GM20431 (cell line): ENCODE data around the gene CACNG6.
"Not testable (repeated sequence)": the region's sequence is repeated elsewhere in the genome, so short reads cannot be mapped to it uniquely, and the experiment has no call there.

Experiments
- in situ Hi-C: fragments of 300-500 bp; cut with MseI, MboI; formaldehyde crosslinking; loops from one replicate; pipeline ENCODE4 v1.15.0; 2020; ENCODE audit warnings: low sequenced_read_pairs; ENCODE audit not compliant: unreplicated experiment

Gene CACNG6

DNA sequence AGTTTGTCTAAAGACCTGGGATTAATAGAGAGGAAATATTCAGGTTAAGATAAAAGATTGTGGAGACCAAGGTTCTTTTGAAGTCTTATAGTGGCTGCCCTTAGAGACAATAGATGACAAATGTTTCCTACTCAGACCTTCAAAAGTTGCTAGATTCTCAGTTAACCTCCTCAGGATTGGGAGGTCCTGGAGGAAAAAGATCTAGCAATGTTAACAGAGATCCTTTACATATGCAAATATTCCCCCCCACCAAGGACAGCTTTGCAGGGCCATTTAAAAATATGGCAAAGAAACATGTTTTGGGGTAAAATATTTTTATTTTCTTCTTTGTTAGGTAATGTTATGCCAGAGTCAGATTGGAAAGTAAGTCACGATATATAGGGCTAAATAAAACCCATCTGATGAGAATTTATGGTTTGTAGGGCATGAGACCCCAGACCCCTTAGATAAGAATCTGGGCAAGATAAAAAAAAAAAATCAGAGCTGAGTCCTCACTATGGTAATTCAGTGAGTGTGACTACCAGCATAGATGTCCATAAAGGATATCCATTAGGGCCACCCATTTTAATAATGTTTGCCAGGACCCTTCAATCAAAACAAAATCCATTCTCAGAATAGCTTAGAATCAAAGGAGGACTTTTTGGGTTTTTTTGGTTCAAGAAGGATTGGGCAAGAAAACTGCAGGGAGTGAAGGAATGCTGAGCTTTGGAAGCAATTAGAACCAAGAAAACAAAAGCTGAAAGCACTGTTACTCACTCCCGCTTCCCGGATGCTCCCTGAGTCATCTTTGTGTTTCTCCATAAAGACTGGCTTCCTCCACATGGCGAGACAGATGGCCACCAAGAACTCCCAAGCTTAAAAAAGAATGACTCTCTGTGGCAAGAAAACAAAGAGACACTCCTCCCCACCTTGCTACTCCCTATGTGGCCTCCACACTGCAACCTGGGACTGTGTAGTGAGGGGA, 44.1 kb downstream of the CACNG6 start:
- in situ Hi-C loops: no loop called here

- in situ Hi-C loops: not testable (repeated sequence)
Observed at GRCh38 chr19:54036542-54036941, 45.1 kb downstream of the CACNG6 start.

DNA sequence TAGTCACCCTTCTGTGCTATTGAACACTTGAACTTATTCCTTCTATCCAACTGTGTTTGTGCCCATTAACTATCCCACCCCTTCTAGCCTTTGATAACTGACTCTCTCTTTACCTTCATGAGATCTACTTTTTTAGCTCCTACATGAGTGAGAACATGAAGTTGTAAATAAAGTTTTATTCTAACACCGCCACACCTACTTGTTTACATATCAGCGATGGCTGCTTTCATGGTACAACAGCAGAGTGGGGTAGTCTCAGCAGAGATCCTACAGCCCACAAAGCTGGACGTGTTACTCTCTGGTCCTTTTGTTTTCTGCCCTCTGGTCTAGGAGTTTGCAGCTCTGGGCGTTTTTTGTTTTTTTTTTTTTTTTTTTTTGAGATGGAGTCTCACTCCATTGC, 48.6 kb downstream of the CACNG6 start:
- in situ Hi-C loops: no loop called here

GRCh38 chr19:54041969-54042606, 50.7 kb downstream of the CACNG6 start:
- in situ Hi-C loops: no loop called here

DNA sequence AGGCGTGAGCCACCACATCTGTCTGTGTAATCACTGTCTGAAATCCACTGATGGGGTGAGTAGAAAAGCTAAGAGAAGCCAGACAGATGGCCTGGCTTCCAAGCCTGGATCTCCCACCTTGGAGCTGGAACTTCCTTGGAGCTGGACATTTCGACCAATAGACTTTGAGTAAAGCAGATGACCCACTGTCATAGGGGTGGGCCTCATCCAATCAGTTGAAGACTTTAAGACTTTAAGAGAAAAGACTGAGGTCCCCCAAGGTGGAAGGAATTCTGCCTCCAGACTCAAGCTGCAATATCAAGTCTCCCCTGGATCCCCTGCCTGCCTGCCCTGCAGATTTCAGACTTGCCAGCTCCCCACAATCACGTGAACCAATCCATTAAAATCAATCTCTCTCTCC, 51.6 kb downstream of the CACNG6 start:
- in situ Hi-C loops: no loop called here

DNA sequence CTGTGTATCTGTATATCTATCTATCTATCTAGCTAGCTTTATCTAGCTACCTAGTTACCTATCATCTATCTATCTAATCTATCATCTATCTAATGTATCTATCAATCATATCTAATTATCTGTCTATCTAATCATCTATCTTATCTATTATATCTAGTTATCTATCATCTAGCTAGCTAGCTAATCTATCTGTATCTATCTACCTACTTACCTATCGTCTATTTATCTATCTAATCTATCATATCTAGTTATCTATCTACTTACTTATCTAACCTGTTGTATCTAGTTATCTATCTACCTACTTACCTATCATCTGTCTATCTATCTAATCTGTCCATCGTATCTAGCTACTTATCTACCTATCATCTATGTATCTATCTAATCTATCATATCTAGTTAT, 54.3 kb downstream of the CACNG6 start:
- in situ Hi-C loops: no loop called here

DNA sequence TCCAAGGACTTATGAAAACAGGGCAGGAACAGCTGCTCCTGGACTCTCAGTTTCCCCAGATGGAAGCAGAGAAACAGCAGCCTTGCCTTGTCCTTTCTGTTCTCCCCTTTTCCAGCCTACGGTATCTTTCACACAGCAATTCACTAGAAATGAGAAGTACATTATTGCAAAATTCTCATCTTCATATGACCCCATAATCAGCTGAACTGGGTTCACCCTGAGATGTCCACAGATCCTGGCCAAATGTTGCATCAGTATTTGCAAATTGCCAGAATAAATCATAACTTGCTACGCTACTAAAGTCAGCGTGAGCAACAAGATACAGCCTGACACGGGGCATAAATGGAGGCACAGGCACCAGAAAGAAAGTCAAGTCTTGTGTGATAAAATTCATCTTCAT, 56.2 kb downstream of the CACNG6 start:
- in situ Hi-C loops: no loop called here
